HepG2 (cell line): Measurements from ENCODE around the gene CNTD1. TPM values are rescaled to one million over a fixed set of nuclear protein-coding genes. Genes with fewer than 3 reads are reported as not detected.

Source experiments
- ATAC-seq: fragments of 200-7000 bp; cut with Tn5 transposase; 3 replicates; pipeline ENCODE4 v1.9.1; 2020; ENCODE audit warnings: mild to moderate bottlenecking, moderate library complexity
- BruUV-seq: library from RNA; stranded (reverse); fragments of 400-500 nt; replicated peaks from 2 replicates; lab custom pipeline; 2021; lab: Mats Ljungman, UMichigan
- CTCF ChIA-PET: fragments of 300-600 bp; formaldehyde crosslinking; extraction: SDS; loops from one replicate; lab custom pipeline; 2021; ENCODE audit warnings: low total read pairs, inconsistent platforms, low intra/inter-chr PET ratio; lab: Yijun Ruan, JAX
- POLR2A ChIA-PET: fragments of 350-600 bp; sonication (Branson Sonifier 250); formaldehyde crosslinking; loops from one replicate; lab custom pipeline; 2020; ENCODE audit warnings: antibody characterized with exemption, inconsistent platforms; lab: Yijun Ruan, JAX
- DNase-seq: peaks from one replicate; pipeline ENCODE4 v3.0.0-alpha.2; 2015; ENCODE audit warnings: low spot score
- FAIRE-seq: peaks from 3 replicates; lab custom pipeline; 2011; peaks lifted over from hg19 to GRCh38; lab: Jason Lieb, UNC
- H2AFZ ChIP-seq: one replicate; pipeline ENCODE4 v1.6.1; 2011; ENCODE audit warnings: low read length, inconsistent platforms
- H3K27ac ChIP-seq: fragments of 300-600 bp; 3 replicates; pipeline ENCODE4 v1.8.0; 2011; ENCODE audit warnings: mixed run types, mild to moderate bottlenecking, mixed read lengths, low read length, inconsistent platforms; ENCODE audit not compliant: insufficient read depth; ENCODE audit errors: extremely low read length
- H3K27me3 ChIP-seq, 2 experiments: fragments of 200-600 bp in 1 of 2; 2 replicates in 1 of 2; 3 replicates in 1 of 2; pipeline versions ENCODE4 v1.6.0 to v1.8.0; 2011; ENCODE audit warnings: low read length in 2 of 2, mild to moderate bottlenecking in 2 of 2, moderate library complexity in 2 of 2, inconsistent platforms in 1 of 2; ENCODE audit not compliant: insufficient read depth in 2 of 2, control insufficient read depth in 1 of 2
- H3K36me3 ChIP-seq, 2 experiments: fragments of 200-600 bp in 1 of 2; replicated peaks in 1 of 2; 2 replicates in 1 of 2; 3 replicates in 1 of 2; pipeline versions ENCODE4 v1.5.1 to v1.8.0; 2011; ENCODE audit warnings: low read length in 2 of 2, inconsistent platforms in 1 of 2; ENCODE audit not compliant: insufficient read depth in 2 of 2, control insufficient read depth in 1 of 2
- H3K4me1 ChIP-seq: 2 replicates; pipeline ENCODE4 v1.5.1; 2012; ENCODE audit warnings: low read length, inconsistent platforms; ENCODE audit not compliant: insufficient read depth
- H3K4me2 ChIP-seq: 2 replicates; pipeline ENCODE4 v1.6.0; 2011; ENCODE audit warnings: low read depth, low read length, inconsistent platforms
- H3K4me3 ChIP-seq, 3 experiments: fragments of 200-600 bp in 1 of 3; sonication (generic), shearing (Covaris generic) in 1 of 3; replicated peaks in 1 of 3; 2 replicates each; pipeline ENCODE4 v1.5.1; 2011 to 2016; ENCODE audit warnings: low read length in 3 of 3, inconsistent platforms in 2 of 3, low read depth in 2 of 3, mild to moderate bottlenecking in 2 of 3, control low read depth in 1 of 3, mixed read lengths in 1 of 3; ENCODE audit not compliant: insufficient read depth in 1 of 3
- H3K79me2 ChIP-seq: one replicate; pipeline ENCODE4 v1.6.1; 2011; ENCODE audit warnings: low read length, inconsistent platforms; ENCODE audit not compliant: insufficient read depth
- H3K9ac ChIP-seq: 2 replicates; pipeline ENCODE4 v1.6.0; 2011; ENCODE audit warnings: mild to moderate bottlenecking, low read depth, low read length, inconsistent platforms; ENCODE audit not compliant: insufficient read depth
- H3K9me3 ChIP-seq: 2 replicates; pipeline ENCODE4 v1.5.1; 2012; ENCODE audit warnings: mild to moderate bottlenecking, low read length
- H4K20me1 ChIP-seq: 2 replicates; pipeline ENCODE4 v1.6.0; 2011; ENCODE audit warnings: inconsistent platforms, mild to moderate bottlenecking, low read length, moderate library complexity; ENCODE audit not compliant: insufficient read depth
- ADNP ChIP-seq: sonication (generic); formaldehyde crosslinking; IDR thresholded peaks from 2 replicates; pipeline ENCODE4 v1.4.0; 2020; ENCODE audit warnings: missing genetic modification reagents
- HMGA1 ChIP-seq: sonication (generic); formaldehyde crosslinking; conservative IDR thresholded peaks from 2 replicates; pipeline ENCODE4 v1.4.0; 2020; ENCODE audit warnings: missing genetic modification reagents
- MIXL1 ChIP-seq: IDR thresholded peaks from 2 replicates; pipeline ENCODE4 v1.6.1; 2016
- NAIF1 ChIP-seq: sonication (generic); formaldehyde crosslinking; IDR thresholded peaks from 2 replicates; pipeline ENCODE4 v1.5.0; 2020; ENCODE audit warnings: mild to moderate bottlenecking, missing genetic modification reagents, borderline replicate concordance
- PITX1 ChIP-seq: sonication (generic); formaldehyde crosslinking; IDR thresholded peaks from 2 replicates; pipeline ENCODE4 v1.5.1; 2020; ENCODE audit warnings: mild to moderate bottlenecking, missing genetic modification reagents
- RORA ChIP-seq: sonication (generic); formaldehyde crosslinking; IDR thresholded peaks from 2 replicates; pipeline ENCODE4 v1.5.0; 2020; ENCODE audit warnings: mild to moderate bottlenecking, missing genetic modification reagents, moderate library complexity
- SAP130 ChIP-seq: IDR thresholded peaks from 2 replicates; pipeline ENCODE4 v1.6.1; 2016; ENCODE audit warnings: low read depth
- TBP ChIP-seq: sonication (generic); formaldehyde crosslinking; IDR thresholded peaks from 2 replicates; pipeline ENCODE4 v1.5.0; 2020; ENCODE audit warnings: missing genetic modification reagents
- THAP8 ChIP-seq: sonication (generic); formaldehyde crosslinking; IDR thresholded peaks from 2 replicates; pipeline ENCODE4 v1.5.1; 2020; ENCODE audit warnings: missing genetic modification reagents, mild to moderate bottlenecking, borderline replicate concordance
- ZBTB49 ChIP-seq: sonication (generic); formaldehyde crosslinking; IDR thresholded peaks from 2 replicates; pipeline ENCODE4 v1.4.0; 2020; ENCODE audit warnings: missing genetic modification reagents, borderline replicate concordance
- ZBTB7A ChIP-seq: sonication (generic); formaldehyde crosslinking; IDR thresholded peaks from 2 replicates; pipeline ENCODE4 v1.8.0; 2022; ENCODE audit warnings: mild to moderate bottlenecking, missing genetic modification reagents
- ZKSCAN8 ChIP-seq: IDR thresholded peaks from 2 replicates; pipeline ENCODE4 v1.6.1; 2016; ENCODE audit warnings: borderline replicate concordance, missing genetic modification reagents, missing compliant biosample characterization
- ZNF549 ChIP-seq: sonication (generic); formaldehyde crosslinking; IDR thresholded peaks from 2 replicates; pipeline ENCODE4 v1.5.0; 2020; ENCODE audit warnings: missing genetic modification reagents
- ZNF567 ChIP-seq: sonication (generic); formaldehyde crosslinking; IDR thresholded peaks from 2 replicates; pipeline ENCODE4 v1.8.1; 2023; ENCODE audit warnings: mild to moderate bottlenecking, missing genetic modification reagents, borderline replicate concordance
- in situ Hi-C: cut with HindIII; loops from 2 replicates; pipeline ENCODE4 v1.10.0; 2017; ENCODE audit warnings: low pct_unique_long_range_greater_than_20kb; ENCODE audit not compliant: extremely low pct_ligation_motif_present
- intact Hi-C: fragments of 100-400 bp; cut with micrococcal nuclease; formaldehyde crosslinking; loops from one replicate; pipeline ENCODE4 v1.10.0; 2022; ENCODE audit not compliant: unreplicated experiment
- polyA plus RNA-seq, 8 experiments: library from polyadenylated mRNA; depleted of rRNA in 3 of 8; stranded (reverse) in 7 of 8; unstranded in 1 of 8; fragments of >200 nt; fragmentation: Illumina TruSeq in 4 of 8; extraction: Trizol in 4 of 8; gene quantifications; 2 replicates each; pipeline versions ENCODE4 v1.2.1 to v1.2.3, GENCODE V29; 2011 to 2016; ENCODE audit warnings: low read depth in 4 of 8, missing spikeins in 1 of 8, mixed read lengths in 1 of 8; ENCODE audit not compliant: insufficient read depth in 1 of 8
- total RNA-seq, 5 experiments: library from RNA; depleted of rRNA; stranded (reverse); fragments of >200 nt; fragmentation: Illumina TruSeq; extraction: Trizol; gene quantifications; 2 replicates each; pipeline ENCODE4 v1.2.3, GENCODE V29; 2016; ENCODE audit warnings: low read depth in 1 of 5
- TF ChIP-seq, protein P1 (sequence below): IDR thresholded peaks from 2 replicates; pipeline ENCODE4 v1.4.0; 2020; ENCODE audit warnings: mild to moderate bottlenecking, missing genetic modification reagents
- TF ChIP-seq, protein P2 (sequence below): sonication (generic); formaldehyde crosslinking; IDR thresholded peaks from 2 replicates; pipeline ENCODE4 v1.5.0; 2020; ENCODE audit warnings: missing genetic modification reagents

Gene CNTD1
- total and polyA plus RNA-seq, 2 of the 13 experiments (the other 11 are each of a cell fraction or from before 2014, with no cell fraction given), result 0.11 to 0.15 TPM

- TF ChIP-seq, protein P1, sequence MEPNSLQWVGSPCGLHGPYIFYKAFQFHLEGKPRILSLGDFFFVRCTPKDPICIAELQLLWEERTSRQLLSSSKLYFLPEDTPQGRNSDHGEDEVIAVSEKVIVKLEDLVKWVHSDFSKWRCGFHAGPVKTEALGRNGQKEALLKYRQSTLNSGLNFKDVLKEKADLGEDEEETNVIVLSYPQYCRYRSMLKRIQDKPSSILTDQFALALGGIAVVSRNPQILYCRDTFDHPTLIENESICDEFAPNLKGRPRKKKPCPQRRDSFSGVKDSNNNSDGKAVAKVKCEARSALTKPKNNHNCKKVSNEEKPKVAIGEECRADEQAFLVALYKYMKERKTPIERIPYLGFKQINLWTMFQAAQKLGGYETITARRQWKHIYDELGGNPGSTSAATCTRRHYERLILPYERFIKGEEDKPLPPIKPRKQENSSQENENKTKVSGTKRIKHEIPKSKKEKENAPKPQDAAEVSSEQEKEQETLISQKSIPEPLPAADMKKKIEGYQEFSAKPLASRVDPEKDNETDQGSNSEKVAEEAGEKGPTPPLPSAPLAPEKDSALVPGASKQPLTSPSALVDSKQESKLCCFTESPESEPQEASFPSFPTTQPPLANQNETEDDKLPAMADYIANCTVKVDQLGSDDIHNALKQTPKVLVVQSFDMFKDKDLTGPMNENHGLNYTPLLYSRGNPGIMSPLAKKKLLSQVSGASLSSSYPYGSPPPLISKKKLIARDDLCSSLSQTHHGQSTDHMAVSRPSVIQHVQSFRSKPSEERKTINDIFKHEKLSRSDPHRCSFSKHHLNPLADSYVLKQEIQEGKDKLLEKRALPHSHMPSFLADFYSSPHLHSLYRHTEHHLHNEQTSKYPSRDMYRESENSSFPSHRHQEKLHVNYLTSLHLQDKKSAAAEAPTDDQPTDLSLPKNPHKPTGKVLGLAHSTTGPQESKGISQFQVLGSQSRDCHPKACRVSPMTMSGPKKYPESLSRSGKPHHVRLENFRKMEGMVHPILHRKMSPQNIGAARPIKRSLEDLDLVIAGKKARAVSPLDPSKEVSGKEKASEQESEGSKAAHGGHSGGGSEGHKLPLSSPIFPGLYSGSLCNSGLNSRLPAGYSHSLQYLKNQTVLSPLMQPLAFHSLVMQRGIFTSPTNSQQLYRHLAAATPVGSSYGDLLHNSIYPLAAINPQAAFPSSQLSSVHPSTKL (CRISPR knock-in tag), result no peak
- TF ChIP-seq ZNF567, result no peak
- TF ChIP-seq ZNF549 (CRISPR knock-in tag), result no peak
- TF ChIP-seq THAP8, result no peak
- TF ChIP-seq ZBTB7A (CRISPR knock-in tag), result no peak
- TF ChIP-seq, all 625 proteins: peak for 0
Observed at GRCh38 chr17:42827472-42827871, 28.8 kb downstream of the CNTD1 start (continued).

DNA sequence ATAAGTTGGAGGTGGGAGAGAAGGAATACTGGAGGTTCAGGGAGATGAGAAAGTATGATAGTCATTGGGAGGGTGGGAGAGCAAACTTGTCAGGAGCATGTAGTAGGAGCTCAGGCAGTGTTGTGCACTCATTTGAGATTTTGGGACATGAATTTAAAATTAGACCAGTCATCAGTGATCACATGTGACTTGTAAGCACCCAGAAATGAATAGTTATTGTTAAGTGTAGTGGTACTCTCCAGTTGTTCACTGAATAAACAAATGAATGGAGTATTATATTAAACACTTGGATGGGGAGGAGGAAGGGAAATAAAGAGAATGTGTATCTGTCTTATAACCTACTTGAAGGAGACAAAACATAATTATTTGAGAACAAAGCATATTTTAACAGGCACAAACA, 32.3 kb downstream of the CNTD1 start:
- no peak overlapping the region for H3K4me2 ChIP-seq
- peaks cover 34% of the 10 kb centered on the region for H3K79me2 ChIP-seq
- H3K9me3 ChIP-seq, result no peaks in the 10 kb centered on the region
- intact Hi-C loops (loop anchor here (5.0 kb wide), 1 partner anchor 166 kb away; the partner anchor contains the start of gene RPL27), in situ Hi-C loops (no loop called here)
- no peak overlapping the region for H3K4me3 ChIP-seq
- no peak overlapping the region for H3K27ac ChIP-seq
- FAIRE-seq, result no peak
- H3K27me3 ChIP-seq, result no peaks in the 10 kb centered on the region; a peak in 1 of 5 replicates
- H3K4me1 ChIP-seq, result peaks cover 51% of the 10 kb centered on the region
- no peak for ATAC-seq
- no TSS peak for BruUV-seq
- DNase-seq, result no peak
- H2AFZ ChIP-seq, result no peak overlapping the region
- no peak overlapping the region for H3K9ac ChIP-seq
- CTCF ChIA-PET, result no interaction called here
- POLR2A ChIA-PET, result interaction anchor here (0.6 to 5.9 kb wide), 3 partner anchors 7 to 24 kb away, joined by 3 to 73 read pairs (median 8); partner anchors contain the start of gene BECN1
- no peaks in the 10 kb centered on the region for H4K20me1 ChIP-seq
- H3K36me3 ChIP-seq, result peaks cover 2 to 8% of the 10 kb centered on the region in 2 experiments; a peak in 4 of 5 replicates
- TF ChIP-seq TBP (CRISPR knock-in tag), result no peak
- TF ChIP-seq PITX1 (CRISPR knock-in tag), result no peak
- TF ChIP-seq RORA (CRISPR knock-in tag), result no peak
- no peak for TF ChIP-seq NAIF1 (CRISPR knock-in tag)
- TF ChIP-seq SAP130 (CRISPR knock-in tag), result no peak
- TF ChIP-seq ADNP (CRISPR knock-in tag), result no peak
- TF ChIP-seq ZKSCAN8 (CRISPR knock-in tag), result no peak
- TF ChIP-seq ZBTB49, result no peak
- no peak for TF ChIP-seq HMGA1 (CRISPR knock-in tag)
- TF ChIP-seq, protein P2, sequence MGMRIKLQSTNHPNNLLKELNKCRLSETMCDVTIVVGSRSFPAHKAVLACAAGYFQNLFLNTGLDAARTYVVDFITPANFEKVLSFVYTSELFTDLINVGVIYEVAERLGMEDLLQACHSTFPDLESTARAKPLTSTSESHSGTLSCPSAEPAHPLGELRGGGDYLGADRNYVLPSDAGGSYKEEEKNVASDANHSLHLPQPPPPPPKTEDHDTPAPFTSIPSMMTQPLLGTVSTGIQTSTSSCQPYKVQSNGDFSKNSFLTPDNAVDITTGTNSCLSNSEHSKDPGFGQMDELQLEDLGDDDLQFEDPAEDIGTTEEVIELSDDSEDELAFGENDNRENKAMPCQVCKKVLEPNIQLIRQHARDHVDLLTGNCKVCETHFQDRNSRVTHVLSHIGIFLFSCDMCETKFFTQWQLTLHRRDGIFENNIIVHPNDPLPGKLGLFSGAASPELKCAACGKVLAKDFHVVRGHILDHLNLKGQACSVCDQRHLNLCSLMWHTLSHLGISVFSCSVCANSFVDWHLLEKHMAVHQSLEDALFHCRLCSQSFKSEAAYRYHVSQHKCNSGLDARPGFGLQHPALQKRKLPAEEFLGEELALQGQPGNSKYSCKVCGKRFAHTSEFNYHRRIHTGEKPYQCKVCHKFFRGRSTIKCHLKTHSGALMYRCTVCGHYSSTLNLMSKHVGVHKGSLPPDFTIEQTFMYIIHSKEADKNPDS, result no peak
- no peak for TF ChIP-seq MIXL1 (CRISPR knock-in tag)
